Suprapubic skin (tissue), 4 donors: ENCODE data around the gene MALT1.

Experiments used
- EP300 ChIP-seq: sonication (generic); formaldehyde crosslinking; IDR thresholded peaks from one replicate; pipeline ENCODE4 v1.6.1; 2017; ENCODE audit warnings: antibody characterized with exemption
- POLR2A ChIP-seq, 2 donors: fragments of 450-650 bp; IDR thresholded peaks; one replicate each; pipeline ENCODE4 v1.6.1; 2017; ENCODE audit warnings: antibody characterized with exemption in 2 of 2, mild to moderate bottlenecking in 2 of 2, moderate library complexity in 2 of 2
- POLR2AphosphoS5 ChIP-seq, 3 donors: sonication (generic); formaldehyde crosslinking; IDR thresholded peaks; one replicate each; pipeline ENCODE4 v1.6.1; 2017; ENCODE audit warnings: antibody characterized with exemption in 3 of 3
- TF ChIP-seq, protein P1 (sequence below), 2 donors: fragments of 200-600 bp in 1 of 2; fragments of 450-650 bp in 1 of 2; sonication (generic) in 1 of 2; IDR thresholded peaks; one replicate each; pipeline ENCODE4 v1.5.1; 2016 to 2019; ENCODE audit warnings: antibody characterized with exemption in 2 of 2, mild to moderate bottlenecking in 1 of 2, moderate library complexity in 1 of 2

DNA sequence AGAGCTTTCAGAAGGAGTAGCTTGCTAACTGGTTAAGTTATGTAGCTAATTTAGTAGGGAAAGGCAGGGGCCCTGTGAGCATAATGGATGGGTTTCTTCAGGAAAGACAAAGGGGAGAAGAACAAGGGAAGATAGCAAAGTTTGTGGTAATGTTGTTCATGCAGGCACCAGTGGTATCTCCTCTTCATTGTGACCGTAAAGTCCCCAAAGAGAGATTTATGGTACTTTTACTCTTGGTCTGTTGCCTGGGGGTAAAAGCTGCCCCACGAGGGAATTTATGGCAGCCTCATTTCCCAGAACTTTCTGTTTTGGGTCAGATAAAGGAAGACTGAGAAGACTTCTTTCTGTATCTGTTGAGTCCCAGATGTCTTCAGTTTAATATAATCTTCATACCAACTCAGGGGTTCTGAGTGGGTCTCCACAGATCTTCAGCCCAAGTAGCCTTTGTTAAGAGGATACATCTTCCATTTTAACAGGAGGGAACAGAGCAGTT lies 27.5 kb downstream of the MALT1 start:
- TF ChIP-seq, protein P1, sequence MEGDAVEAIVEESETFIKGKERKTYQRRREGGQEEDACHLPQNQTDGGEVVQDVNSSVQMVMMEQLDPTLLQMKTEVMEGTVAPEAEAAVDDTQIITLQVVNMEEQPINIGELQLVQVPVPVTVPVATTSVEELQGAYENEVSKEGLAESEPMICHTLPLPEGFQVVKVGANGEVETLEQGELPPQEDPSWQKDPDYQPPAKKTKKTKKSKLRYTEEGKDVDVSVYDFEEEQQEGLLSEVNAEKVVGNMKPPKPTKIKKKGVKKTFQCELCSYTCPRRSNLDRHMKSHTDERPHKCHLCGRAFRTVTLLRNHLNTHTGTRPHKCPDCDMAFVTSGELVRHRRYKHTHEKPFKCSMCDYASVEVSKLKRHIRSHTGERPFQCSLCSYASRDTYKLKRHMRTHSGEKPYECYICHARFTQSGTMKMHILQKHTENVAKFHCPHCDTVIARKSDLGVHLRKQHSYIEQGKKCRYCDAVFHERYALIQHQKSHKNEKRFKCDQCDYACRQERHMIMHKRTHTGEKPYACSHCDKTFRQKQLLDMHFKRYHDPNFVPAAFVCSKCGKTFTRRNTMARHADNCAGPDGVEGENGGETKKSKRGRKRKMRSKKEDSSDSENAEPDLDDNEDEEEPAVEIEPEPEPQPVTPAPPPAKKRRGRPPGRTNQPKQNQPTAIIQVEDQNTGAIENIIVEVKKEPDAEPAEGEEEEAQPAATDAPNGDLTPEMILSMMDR (IDR thresholded peaks at IDR 0.05): no peak
- no peak for TF ChIP-seq EP300
- TF ChIP-seq POLR2AphosphoS5 (IDR thresholded peaks at IDR 0.05): no peak
- no peak for TF ChIP-seq POLR2A (IDR thresholded peaks at IDR 0.05)
